ENCODE results near the gene MEIOB.

Gene MEIOB

DNA sequence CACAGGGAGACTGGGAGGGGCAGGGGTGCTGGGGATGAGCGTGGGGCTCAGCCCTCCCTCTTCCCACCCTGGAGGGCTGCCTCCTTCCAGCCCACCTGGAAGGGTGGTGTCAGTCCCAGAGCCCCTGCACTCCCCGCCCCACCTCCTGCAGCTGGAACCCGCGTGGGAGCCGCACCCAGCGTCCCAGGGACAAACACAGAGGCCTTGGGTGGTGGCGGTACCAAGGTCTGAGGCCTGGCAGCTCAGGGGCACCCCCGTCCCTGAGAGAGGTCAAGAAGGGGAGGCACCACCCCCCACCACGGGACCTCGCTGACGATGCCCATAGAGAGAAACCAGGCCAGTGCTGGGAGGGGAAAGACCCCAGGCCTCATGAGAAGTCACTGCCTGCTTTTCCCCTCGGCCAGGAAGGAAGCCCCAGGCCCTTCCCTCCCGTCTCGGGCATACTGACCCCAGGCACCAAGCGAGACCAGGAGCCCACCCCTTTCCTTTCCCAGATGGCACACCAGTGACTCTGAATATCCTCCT, 42.2 kb upstream of the MEIOB start:
- DNase-seq (ENCODE audit: low read depth in 1 of 2, low spot score in 1 of 2): no peak

DNA sequence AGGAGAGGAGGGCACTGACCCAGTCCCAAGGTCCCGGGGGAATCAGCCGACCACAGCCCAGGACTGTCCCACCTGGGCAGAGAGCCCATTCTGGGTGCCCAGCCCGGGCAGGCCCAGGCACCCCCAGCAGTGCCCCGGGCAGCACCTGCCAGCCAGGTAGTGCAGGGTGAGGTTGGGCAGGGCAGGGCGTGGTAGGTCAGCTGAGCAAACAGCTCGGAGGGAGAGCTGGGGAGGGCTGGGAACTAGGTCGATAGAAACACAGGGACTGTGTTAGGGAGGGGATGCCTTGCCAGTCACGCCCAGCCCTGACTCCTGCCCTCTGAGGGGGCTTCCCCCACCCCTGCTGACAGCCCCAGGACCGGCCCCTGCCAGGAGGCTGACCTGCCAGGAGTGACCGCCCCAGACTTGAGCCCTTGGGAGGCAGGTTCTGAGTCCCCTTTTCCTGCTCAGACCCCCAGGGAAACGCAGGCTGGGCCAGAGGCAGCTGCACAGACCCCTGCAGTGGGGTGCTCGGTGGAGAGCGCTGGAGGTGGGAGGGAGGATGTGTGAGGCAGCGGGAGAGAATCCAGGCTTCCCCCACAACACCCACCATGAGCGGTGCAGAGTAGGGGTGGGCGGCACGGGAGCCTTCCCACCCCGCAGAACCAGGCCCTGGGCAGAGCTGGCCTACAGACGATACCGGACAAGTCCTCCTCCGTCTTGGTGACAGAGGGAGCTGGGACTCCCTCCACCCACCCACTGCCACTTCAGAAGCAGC, 41.5 kb upstream of the MEIOB start:
- in situ Hi-C loops (cut with HindIII; ENCODE audit: low pct_unique_long_range_greater_than_20kb, low sequenced_read_pairs): no loop called here
- peak in 1 of 2 experiments; percentile 64 for DNase-seq (ENCODE audit: low read depth in 1 of 2, low spot score in 1 of 2)
- TF ChIP-seq JUND (IDR thresholded peaks at IDR 0.05; ENCODE audit: low read depth): no peak

More for the DNA sequence above, 42.2 kb upstream of the MEIOB start:
- TF ChIP-seq JUND (IDR thresholded peaks at IDR 0.05; ENCODE audit: low read depth): no peak
- in situ Hi-C loops (cut with HindIII; ENCODE audit: low pct_unique_long_range_greater_than_20kb, low sequenced_read_pairs): no loop called here

DNA sequence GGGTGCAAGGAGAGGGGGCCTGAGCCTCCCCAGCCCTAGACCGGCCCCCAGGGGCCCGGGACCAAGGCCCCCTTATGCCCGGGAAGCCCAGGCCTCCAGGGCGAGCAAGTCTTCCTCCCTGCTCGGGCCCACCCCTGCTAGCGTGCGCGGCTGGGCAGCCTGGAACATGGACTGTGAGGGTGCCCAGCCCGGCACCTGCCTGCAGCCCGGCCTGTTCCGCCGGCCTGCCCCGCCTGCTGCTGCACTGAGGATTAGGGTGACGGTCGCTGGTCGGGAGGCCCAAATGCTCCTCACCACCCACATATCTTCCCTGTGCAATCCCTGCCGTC, 40.2 kb upstream of the MEIOB start:
- in situ Hi-C loops (cut with HindIII; ENCODE audit: low pct_unique_long_range_greater_than_20kb, low sequenced_read_pairs): no loop called here
- TF ChIP-seq JUND (IDR thresholded peaks at IDR 0.05; ENCODE audit: low read depth): no peak

DNA sequence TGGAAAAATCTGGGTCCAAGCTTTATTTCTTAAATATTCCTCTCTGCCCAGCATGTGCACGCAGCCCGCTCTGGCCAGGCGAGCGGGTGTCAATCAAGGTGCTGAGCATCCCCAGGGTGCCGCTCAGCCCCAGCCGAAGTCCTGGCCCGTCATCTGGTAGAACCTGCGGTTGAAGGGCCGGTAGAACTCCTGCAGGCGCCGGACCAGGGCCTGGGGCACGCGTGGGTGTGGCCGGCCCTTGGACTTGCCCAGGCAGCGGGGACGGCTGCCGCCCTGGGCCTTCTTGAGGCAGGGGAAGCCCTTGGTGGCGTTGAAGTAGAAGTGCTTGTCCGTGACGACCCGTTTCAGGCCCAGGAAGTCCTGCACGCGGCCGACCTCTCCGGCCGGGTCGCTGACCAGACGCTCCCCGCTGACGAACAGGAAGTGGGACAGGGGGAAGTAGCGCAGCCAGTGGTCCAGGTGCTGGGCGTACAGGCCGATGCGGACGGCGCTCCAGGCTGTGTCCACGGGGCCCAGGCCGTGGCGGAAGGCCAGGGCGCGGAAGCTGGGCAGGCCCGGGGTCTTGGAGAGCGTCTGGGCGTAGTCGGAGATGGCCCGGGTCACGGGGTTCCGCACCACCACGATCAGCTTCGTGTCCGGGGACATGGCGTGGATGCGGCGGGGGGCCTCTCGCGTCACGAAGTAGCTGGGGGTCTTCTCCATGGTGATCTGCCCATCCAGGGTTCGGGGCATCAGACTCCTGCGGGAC, 39.7 kb upstream of the MEIOB start:
- DNase-seq (ENCODE audit: low read depth in 1 of 2, low spot score in 1 of 2): no peak
- TF ChIP-seq JUND (IDR thresholded peaks at IDR 0.05; ENCODE audit: low read depth): no peak
- in situ Hi-C loops (cut with HindIII; ENCODE audit: low pct_unique_long_range_greater_than_20kb, low sequenced_read_pairs): no loop called here

More for the DNA sequence above, 40.2 kb upstream of the MEIOB start:
- no peak for DNase-seq (ENCODE audit: low read depth in 1 of 2, low spot score in 1 of 2)

- no peak for TF ChIP-seq JUND (IDR thresholded peaks at IDR 0.05; ENCODE audit: low read depth)
- peak in 1 of 2 experiments; percentile 55 for DNase-seq (ENCODE audit: low read depth in 1 of 2, low spot score in 1 of 2)
- in situ Hi-C loops (cut with HindIII; ENCODE audit: low pct_unique_long_range_greater_than_20kb, low sequenced_read_pairs): no loop called here
These were observed 37.7 kb upstream of the MEIOB start for GRCh38 chr16:1909561-1910231.

DNA sequence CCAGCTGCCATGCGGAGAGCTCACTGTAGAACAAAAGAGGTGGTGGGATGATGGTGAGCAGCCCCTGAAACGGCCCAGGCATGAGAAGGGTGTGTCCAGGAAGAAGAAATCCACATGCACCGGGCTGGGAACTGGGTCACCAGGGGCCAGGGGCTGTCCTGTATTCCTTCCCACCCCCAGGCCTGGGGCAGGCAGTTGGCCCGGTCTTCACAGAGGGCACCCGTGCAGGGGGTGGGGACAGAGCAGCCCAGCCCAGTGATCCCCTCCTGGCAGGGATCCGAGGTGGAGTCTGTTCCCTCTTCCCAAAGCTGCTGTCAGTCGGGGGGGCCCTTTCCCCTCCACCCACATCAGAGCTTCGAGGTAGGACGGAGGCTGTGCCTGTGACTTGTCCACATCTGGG, 37.0 kb upstream of the MEIOB start:
- no peak for DNase-seq (ENCODE audit: low read depth in 1 of 2, low spot score in 1 of 2)
- no peak for TF ChIP-seq JUND (IDR thresholded peaks at IDR 0.05; ENCODE audit: low read depth)
- in situ Hi-C loops (cut with HindIII; ENCODE audit: low pct_unique_long_range_greater_than_20kb, low sequenced_read_pairs): no loop called here

- no peak for DNase-seq (ENCODE audit: low read depth in 1 of 2, low spot score in 1 of 2)
- no peak for TF ChIP-seq JUND (IDR thresholded peaks at IDR 0.05; ENCODE audit: low read depth)
- in situ Hi-C loops (cut with HindIII; ENCODE audit: low pct_unique_long_range_greater_than_20kb, low sequenced_read_pairs): no loop called here
These were observed 36.2 kb upstream of the MEIOB start for GRCh38 chr16:1908184-1908583.

GRCh38 chr16:1907226-1907860, 35.4 kb upstream of the MEIOB start:
- no peak for DNase-seq (ENCODE audit: low read depth in 1 of 2, low spot score in 1 of 2)
- no peak for TF ChIP-seq JUND (IDR thresholded peaks at IDR 0.05; ENCODE audit: low read depth)
- in situ Hi-C loops (cut with HindIII; ENCODE audit: low pct_unique_long_range_greater_than_20kb, low sequenced_read_pairs): no loop called here

DNA sequence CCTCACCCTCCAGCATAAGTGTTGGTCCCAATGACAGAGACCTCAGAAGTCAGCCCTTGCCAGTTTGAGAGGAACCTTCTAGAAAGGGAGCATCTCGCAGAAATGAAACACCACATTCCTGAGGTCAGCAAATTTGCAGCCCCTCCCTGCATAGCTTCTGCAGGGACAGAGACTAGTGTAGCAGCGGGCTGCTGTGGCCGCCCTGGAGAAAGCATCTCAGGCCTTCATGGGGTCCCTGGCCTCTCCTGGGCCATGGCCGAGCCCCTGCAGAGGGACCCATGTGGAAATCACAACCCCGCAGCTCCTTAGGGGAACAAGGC, 34.8 kb upstream of the MEIOB start:
- in situ Hi-C loops (cut with HindIII; ENCODE audit: low pct_unique_long_range_greater_than_20kb, low sequenced_read_pairs): no loop called here
- no peak for TF ChIP-seq JUND (IDR thresholded peaks at IDR 0.05; ENCODE audit: low read depth)
- no peak for DNase-seq (ENCODE audit: low read depth in 1 of 2, low spot score in 1 of 2)

DNA sequence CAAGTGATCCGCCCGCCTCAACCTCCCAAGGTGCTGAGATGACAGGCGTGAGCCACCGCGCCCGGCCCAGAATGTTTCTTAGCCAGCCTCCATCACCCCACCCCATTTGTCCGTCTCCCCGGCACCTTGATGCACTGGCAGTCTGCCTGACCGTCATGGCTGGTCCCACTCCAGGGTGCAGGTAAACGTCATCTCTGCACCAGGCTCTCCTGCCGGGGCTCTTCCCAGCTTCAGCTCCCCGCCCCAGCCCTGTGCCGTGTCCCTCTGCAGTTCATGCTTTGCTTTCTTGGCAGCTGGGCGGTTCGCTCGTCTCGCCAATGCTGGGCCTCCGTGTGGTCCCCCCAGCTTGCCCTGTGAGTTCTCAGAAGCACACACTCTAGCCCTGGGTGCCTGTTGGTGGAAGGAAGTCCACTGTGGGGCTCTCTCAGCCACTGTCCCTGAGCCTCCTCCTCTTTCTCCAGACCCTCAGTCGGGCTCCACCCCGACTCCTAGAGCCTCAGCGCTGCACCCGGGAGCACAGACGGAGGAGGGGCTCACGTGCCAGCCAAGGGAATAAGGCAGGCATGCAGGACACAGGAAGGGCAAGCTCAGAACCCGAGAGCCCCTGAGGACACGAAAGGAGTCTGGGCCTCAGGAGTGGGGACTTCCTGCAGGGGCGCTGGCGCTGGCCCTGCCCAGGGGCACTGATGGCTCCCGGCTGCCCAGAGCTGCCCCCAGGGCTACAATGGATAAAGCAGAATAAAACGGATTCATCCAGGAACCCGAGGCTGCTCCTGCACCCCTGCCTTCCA, 34.3 kb upstream of the MEIOB start:
- TF ChIP-seq JUND (IDR thresholded peaks at IDR 0.05; ENCODE audit: low read depth): no peak
- DNase-seq (ENCODE audit: low read depth in 1 of 2, low spot score in 1 of 2): no peak
- in situ Hi-C loops (cut with HindIII; ENCODE audit: low pct_unique_long_range_greater_than_20kb, low sequenced_read_pairs): no loop called here

DNA sequence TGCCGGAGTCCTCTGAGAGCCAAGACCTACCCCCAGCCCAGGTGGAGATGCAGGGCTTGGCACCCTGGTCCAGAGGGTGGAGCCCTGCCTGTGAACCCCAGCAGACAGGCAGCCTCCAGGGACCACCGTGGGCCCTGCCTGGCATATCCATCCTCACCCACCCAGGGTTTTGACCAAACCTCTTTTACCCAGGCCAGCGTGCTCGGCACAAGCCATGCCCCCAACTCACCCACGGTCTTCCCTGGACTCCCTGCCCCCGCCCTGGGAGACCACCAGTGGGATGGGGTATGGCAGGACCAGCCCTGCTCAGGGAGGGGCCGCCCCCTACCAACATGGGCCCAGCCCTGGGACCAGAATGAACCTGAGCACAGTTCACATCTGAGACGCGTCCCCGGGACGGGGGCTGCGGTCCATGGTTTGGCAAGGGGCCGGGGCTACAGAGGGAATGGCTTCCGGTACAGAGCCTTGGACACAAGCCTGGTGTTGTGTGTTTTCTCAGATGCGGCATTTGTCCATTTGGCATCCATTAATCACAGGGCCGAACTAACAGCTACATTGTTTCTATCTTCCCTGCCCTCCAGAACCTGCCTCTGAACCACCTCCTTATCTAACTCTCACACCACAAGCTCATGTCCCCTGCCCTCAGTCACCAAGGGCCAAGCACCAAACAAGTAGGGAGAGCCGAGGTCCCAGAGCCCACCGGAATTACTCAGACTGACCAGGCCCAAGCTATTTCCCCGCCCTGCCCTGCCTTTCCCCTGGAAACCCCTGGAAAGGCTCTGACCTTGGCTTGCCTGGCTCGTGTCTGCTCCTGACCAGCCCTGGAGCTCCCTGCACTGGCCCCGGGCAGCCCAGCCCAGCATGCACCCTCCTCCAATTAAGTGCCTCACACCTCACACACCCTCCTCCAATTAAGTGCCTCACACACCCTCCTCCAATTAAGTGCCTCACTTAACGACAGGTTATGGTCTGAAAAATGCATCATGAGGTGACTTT, 32.2 kb upstream of the MEIOB start:
- no peak for DNase-seq (ENCODE audit: low read depth in 1 of 2, low spot score in 1 of 2)
- in situ Hi-C loops (cut with HindIII; ENCODE audit: low pct_unique_long_range_greater_than_20kb, low sequenced_read_pairs): no loop called here
- TF ChIP-seq JUND (IDR thresholded peaks at IDR 0.05; ENCODE audit: low read depth): no peak

Measured in T47D (cell line).